Thyroid gland (tissue), 4 donors: ENCODE data around the gene FKBP11. TPM values are rescaled to one million over a fixed set of nuclear protein-coding genes. Genes with fewer than 3 reads are reported as not detected.
A peak's percentile ranks its signal among the peaks of the same experiment; 100 is the strongest.

Experiments
- DNase-seq, 2 donors: peaks; one replicate each; pipeline ENCODE4 v3.0.0-alpha.2; 2019
- H3K27ac ChIP-seq, 3 donors: fragments of 200-600 bp; sonication (generic); 1 replicate in 2 of 3; 2 replicates in 1 of 3; pipeline ENCODE4 v1.5.1; 2016 to 2019; ENCODE audit warnings: mild to moderate bottlenecking in 1 of 3, moderate library complexity in 1 of 3
- H3K27me3 ChIP-seq: fragments of 200-600 bp; sonication (generic); one replicate; pipeline ENCODE4 v1.5.1; 2019
- H3K36me3 ChIP-seq, 2 donors: fragments of 200-600 bp; sonication (generic); one replicate each; pipeline ENCODE4 v1.5.1; 2016 to 2019
- H3K4me1 ChIP-seq, 2 donors: fragments of 200-600 bp; sonication (generic); one replicate each; pipeline ENCODE4 v1.5.1; 2017 to 2019
- H3K4me3 ChIP-seq, 3 donors: fragments of 200-600 bp; sonication (generic); replicated peaks in 1 of 3; 1 replicate in 2 of 3; 2 replicates in 1 of 3; pipeline ENCODE4 v1.5.1; 2016; ENCODE audit warnings: mild to moderate bottlenecking in 1 of 3
- H3K9me3 ChIP-seq: fragments of 200-600 bp; sonication (generic); one replicate; pipeline ENCODE4 v1.5.1; 2017
- CTCF ChIP-seq, 6 experiments: fragments of 200-600 bp in 3 of 6; fragments of 450-650 bp in 3 of 6; sonication (generic) in 3 of 6; IDR thresholded peaks; one replicate each; pipeline ENCODE4 v1.5.1; 2016 to 2019; ENCODE audit warnings: antibody characterized with exemption in 6 of 6, mild to moderate bottlenecking in 2 of 6, inconsistent platforms in 1 of 6, moderate library complexity in 1 of 6
- POLR2A ChIP-seq, 2 donors: fragments of 450-650 bp; IDR thresholded peaks; one replicate each; pipeline ENCODE4 v1.6.1; 2017; ENCODE audit warnings: antibody characterized with exemption in 2 of 2, mild to moderate bottlenecking in 2 of 2, moderate library complexity in 1 of 2
- WGBS, 2 donors: methylation state at CpG; one replicate each; pipeline ENCODE4 v1.1.5; 2017; 5-methylcytosine and 5-hydroxymethylcytosine counted together
- intact Hi-C: fragments of 100-400 bp; cut with DNase I; formaldehyde crosslinking; loops from one replicate; pipeline ENCODE4 v1.15.1; 2023
- total RNA-seq, 4 donors: library from RNA; depleted of rRNA; stranded (reverse); fragments of >200 nt; gene quantifications; one replicate each; pipeline ENCODE4 v1.2.3, GENCODE V29; 2016

Gene FKBP11
- total RNA-seq, 4 donors from 2014 or later = 9.0 to 20.1 (median 16.5) TPM

- Histone ChIP-seq H3K4me1 (peaks cover 42 to 54% of the 10 kb centered on the region in 2 donors), H3K27ac (peak overlapping the region; percentile 23 to 91 (median 69)), H3K9me3 (no peaks in the 10 kb centered on the region), H3K36me3 (peaks cover 0 to 1% of the 10 kb centered on the region in 2 donors), H3K4me3 (no peak overlapping the region), H3K27me3 (no peaks in the 10 kb centered on the region)
- TF ChIP-seq CTCF (IDR thresholded peaks at IDR 0.05) = no peak
- 95 to 97% methylated on average over 3 of the region's 3 CpGs for whole genome bisulfite sequencing, 2 donors
- intact Hi-C loops = no loop called here
- DNase-seq = no peak
These were observed 22.4 kb upstream of the FKBP11 start for GRCh38 chr12:48947727-48948126.

- H3K27ac ChIP-seq = peak overlapping the region; percentile 23 to 91 (median 69)
- H3K4me1 ChIP-seq = peaks cover 42 to 62% of the 10 kb centered on the region in 2 donors
- H3K27me3 ChIP-seq = no peaks in the 10 kb centered on the region
- H3K36me3 ChIP-seq = no peaks in the 10 kb centered on the region
- no peaks in the 10 kb centered on the region for H3K9me3 ChIP-seq
- WGBS, 2 donors = 49 to 52% methylated on average over 6 of the region's 6 CpGs
- TF ChIP-seq POLR2A (IDR thresholded peaks at IDR 0.05) = no peak
- no peak for TF ChIP-seq CTCF (IDR thresholded peaks at IDR 0.05)
- intact Hi-C loops = no loop called here
- no peak overlapping the region for H3K4me3 ChIP-seq
- DNase-seq = peak; percentile 53 to 60
These were observed 21.7 kb upstream of the FKBP11 start for GRCh38 chr12:48946943-48947342.

- Histone ChIP-seq H3K27me3 (no peaks in the 10 kb centered on the region), H3K27ac (peak overlapping the region; percentile 23 to 91 (median 69)), H3K4me3 (no peak overlapping the region), H3K4me1 (peaks cover 42 to 63% of the 10 kb centered on the region in 2 donors), H3K9me3 (no peaks in the 10 kb centered on the region), H3K36me3 (no peaks in the 10 kb centered on the region)
- TF ChIP-seq CTCF (IDR thresholded peaks at IDR 0.05) = no peak
- TF ChIP-seq POLR2A (IDR thresholded peaks at IDR 0.05) = no peak
- intact Hi-C loops = no loop called here
- DNase-seq = no peak
These were observed 20.9 kb upstream of the FKBP11 start for GRCh38 chr12:48946205-48946604.

- intact Hi-C loops = no loop called here
- TF ChIP-seq POLR2A (IDR thresholded peaks at IDR 0.05) (no peak), CTCF (IDR thresholded peaks at IDR 0.05) (no peak)
- H3K27ac ChIP-seq = peak overlapping the region in 1 of 3 donors; percentile 41
- H3K9me3 ChIP-seq = no peaks in the 10 kb centered on the region
- 82 to 87% methylated on average over 4 of the region's 4 CpGs for WGBS, 2 donors
- H3K4me1 ChIP-seq = peaks cover 42 to 60% of the 10 kb centered on the region in 2 donors
- peak in 1 of 2 donors; percentile 11 for DNase-seq
- H3K27me3 ChIP-seq = no peaks in the 10 kb centered on the region
- H3K36me3 ChIP-seq = peaks cover 26 to 27% of the 10 kb centered on the region in 2 donors
- H3K4me3 ChIP-seq = no peak overlapping the region
These were observed 17.9 kb upstream of the FKBP11 start for GRCh38 chr12:48943221-48943620.

GRCh38 chr12:48940181-48940580, 14.9 kb upstream of the FKBP11 start:
- H3K4me3 ChIP-seq = no peak overlapping the region
- H3K27ac ChIP-seq = no peak overlapping the region
- H3K4me1 ChIP-seq = peaks cover 18 to 31% of the 10 kb centered on the region in 2 donors
- H3K36me3 ChIP-seq = peaks cover 41 to 44% of the 10 kb centered on the region in 2 donors
- no peaks in the 10 kb centered on the region for H3K27me3 ChIP-seq
- intact Hi-C loops = no loop called here
- no peak for TF ChIP-seq POLR2A (IDR thresholded peaks at IDR 0.05)
- TF ChIP-seq CTCF (IDR thresholded peaks at IDR 0.05) = no peak
- WGBS, 2 donors = 78 to 87% methylated on average over 3 of the region's 3 CpGs
- H3K9me3 ChIP-seq = no peaks in the 10 kb centered on the region
- DNase-seq = no peak
